MG63 (cell line): ENCODE results near the gene EGFL7. TPM values are rescaled to one million over a fixed set of nuclear protein-coding genes. Genes with fewer than 3 reads are reported as not detected.

ENCODE experiments used
- DNase-seq: peaks from one replicate; pipeline ENCODE4 v3.0.0-alpha.2; 2020
- H3K27me3 ChIP-seq: fragments of 250-450 bp; sonication (Bioruptor Pico); 2 replicates; pipeline ENCODE4 v1.5.1; 2020; ENCODE audit warnings: mild to moderate bottlenecking, moderate library complexity
- H3K36me3 ChIP-seq: fragments of 250-450 bp; sonication (Bioruptor Pico); 2 replicates; pipeline ENCODE4 v1.5.1; 2020; ENCODE audit warnings: mild to moderate bottlenecking, moderate library complexity
- H3K4me3 ChIP-seq: fragments of 250-450 bp; sonication (Bioruptor Pico); 2 replicates; pipeline ENCODE4 v1.5.1; 2020; ENCODE audit warnings: mild to moderate bottlenecking, moderate library complexity
- H3K9me3 ChIP-seq: fragments of 250-450 bp; sonication (Bioruptor Pico); 2 replicates; pipeline ENCODE4 v1.5.1; 2020; ENCODE audit warnings: mild to moderate bottlenecking, moderate library complexity
- total RNA-seq: library from RNA; depleted of rRNA; stranded (reverse); fragments of >200 nt; shearing (Covaris generic); gene quantifications from 2 replicates; pipeline ENCODE4 v1.2.3, GENCODE V29; 2014; ENCODE audit warnings: low replicate concordance

Gene EGFL7
- total RNA-seq, 1 experiment from 2014 or later, result 25.9 TPM

DNA sequence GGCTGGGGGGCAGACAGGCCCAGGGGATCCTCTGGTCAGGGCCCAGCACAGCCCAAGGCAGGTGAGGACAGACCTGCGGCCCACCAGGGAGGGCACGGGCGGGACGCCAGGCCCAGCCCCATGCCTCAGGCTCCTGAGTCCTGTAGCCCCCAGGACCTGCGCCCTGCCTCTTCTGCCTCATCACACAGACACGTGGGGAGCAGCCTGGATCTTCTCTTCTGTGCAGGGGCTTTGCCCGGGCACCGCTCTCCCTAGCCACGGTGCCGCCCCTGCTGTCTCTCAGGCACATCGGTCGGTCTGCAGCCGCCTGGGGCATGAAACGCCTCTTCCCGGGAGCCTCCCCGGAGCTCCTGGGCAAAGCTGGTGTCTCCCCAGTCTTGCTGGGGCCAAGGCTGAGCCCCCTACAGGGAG, 40.2 kb upstream of the EGFL7 start:
- Histone ChIP-seq H3K4me3 (no peak overlapping the region), H3K27me3 (no peaks in the 10 kb centered on the region), H3K36me3 (no peaks in the 10 kb centered on the region), H3K9me3 (no peaks in the 10 kb centered on the region)
- no peak for DNase-seq

DNA sequence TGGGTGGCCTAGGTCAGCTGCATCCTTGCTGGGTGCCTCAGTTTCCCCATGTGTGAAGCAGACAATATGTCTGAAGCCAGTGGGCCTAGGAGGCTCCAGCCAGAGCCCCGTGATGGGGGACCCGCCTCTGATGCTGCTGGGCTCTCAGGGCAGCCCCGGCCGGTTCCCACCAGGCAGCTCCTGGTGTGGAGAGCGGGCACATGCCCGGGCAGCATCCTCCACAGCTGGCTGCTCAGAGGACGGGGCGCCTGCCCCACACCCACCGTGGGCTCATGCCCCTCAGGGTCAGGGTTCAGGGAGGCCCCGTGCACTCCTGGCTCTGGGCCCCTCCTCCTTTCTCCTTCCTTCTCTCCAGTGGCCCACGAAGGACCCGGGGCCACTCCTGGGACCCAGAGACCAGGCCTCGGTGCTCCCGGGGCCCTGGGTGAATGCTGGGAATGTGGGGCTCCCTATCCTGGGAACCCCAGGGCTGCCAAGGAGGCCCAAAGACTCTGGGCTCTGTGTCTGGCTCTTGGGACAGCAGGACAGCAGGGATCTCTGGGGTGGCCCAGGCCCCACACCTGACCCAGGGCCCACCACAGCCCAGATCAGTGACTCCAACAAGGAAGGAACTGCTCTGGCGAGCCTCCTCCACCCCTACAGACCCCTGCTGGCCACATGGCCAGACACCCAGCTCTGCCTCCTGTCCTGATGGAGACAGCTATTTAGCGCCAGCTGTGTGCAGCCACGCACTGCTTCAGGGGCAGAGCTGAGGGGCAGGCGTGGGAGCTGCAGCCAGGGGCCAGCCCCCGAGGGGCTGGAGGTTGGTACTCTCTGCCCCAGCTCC, 39.5 kb upstream of the EGFL7 start:
- Histone ChIP-seq H3K27me3 (no peaks in the 10 kb centered on the region), H3K4me3 (no peak overlapping the region), H3K36me3 (no peaks in the 10 kb centered on the region), H3K9me3 (no peaks in the 10 kb centered on the region)
- DNase-seq, result no peak

DNA sequence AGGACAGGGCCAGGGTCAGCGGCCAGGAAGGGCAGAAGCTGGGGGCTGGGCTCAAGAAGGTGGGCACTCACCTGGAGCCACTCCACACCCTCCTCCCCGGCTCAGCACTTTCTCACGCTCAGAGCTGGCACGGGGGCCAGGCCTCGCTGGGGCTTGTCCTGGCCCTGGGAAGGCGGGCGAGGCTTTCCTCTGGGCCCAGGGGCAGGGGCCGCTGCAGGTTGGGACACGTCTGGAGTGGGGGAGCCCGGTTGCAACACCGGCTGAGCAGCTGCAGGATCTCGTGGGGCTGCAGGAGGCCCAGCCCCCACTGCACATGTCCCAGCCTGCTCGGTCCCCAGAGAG, 38.9 kb upstream of the EGFL7 start:
- H3K9me3 ChIP-seq, result no peaks in the 10 kb centered on the region
- DNase-seq, result no peak
- H3K27me3 ChIP-seq, result no peaks in the 10 kb centered on the region
- no peak overlapping the region for H3K4me3 ChIP-seq
- H3K36me3 ChIP-seq, result no peaks in the 10 kb centered on the region

DNA sequence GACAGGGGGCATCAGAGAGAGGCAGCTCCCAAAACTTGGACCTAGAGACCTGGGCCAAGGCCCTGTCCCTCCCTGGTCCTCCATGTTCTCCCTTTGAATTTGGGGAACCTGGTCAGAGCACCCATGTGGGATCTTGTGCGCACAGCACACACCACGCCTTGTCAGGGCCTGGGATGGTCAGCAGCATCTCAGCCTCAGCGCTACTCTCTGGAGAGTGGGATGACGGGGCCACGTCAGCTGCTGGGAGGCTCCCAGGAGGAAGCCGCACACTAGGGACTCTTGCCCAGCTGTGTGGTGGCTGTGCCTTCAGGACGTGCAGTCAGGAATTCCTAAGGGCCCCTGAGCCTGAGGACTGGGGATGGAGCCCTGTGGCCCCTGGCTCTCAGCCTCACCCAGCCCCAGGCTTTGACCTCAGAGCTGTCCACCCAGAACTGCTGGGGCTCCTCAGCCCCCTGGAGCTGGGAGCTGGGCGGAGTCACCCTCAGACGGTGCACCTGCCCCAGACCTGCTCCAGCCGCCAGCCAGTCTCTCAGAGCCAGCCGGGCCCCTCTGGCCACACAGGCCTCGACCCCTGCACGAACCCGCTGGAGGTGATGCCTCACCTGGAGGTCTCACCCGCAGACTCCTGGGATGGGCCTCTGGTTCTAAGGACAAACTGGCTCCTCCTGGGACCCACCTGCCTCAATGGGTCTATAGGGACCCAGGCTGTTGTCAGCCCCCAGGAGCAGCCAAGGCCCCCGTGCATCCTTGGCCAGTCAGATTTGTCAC, 38.3 kb upstream of the EGFL7 start:
- no peaks in the 10 kb centered on the region for H3K9me3 ChIP-seq
- no peaks in the 10 kb centered on the region for H3K27me3 ChIP-seq
- DNase-seq, result no peak
- no peaks in the 10 kb centered on the region for H3K36me3 ChIP-seq
- H3K4me3 ChIP-seq, result no peak overlapping the region

DNA sequence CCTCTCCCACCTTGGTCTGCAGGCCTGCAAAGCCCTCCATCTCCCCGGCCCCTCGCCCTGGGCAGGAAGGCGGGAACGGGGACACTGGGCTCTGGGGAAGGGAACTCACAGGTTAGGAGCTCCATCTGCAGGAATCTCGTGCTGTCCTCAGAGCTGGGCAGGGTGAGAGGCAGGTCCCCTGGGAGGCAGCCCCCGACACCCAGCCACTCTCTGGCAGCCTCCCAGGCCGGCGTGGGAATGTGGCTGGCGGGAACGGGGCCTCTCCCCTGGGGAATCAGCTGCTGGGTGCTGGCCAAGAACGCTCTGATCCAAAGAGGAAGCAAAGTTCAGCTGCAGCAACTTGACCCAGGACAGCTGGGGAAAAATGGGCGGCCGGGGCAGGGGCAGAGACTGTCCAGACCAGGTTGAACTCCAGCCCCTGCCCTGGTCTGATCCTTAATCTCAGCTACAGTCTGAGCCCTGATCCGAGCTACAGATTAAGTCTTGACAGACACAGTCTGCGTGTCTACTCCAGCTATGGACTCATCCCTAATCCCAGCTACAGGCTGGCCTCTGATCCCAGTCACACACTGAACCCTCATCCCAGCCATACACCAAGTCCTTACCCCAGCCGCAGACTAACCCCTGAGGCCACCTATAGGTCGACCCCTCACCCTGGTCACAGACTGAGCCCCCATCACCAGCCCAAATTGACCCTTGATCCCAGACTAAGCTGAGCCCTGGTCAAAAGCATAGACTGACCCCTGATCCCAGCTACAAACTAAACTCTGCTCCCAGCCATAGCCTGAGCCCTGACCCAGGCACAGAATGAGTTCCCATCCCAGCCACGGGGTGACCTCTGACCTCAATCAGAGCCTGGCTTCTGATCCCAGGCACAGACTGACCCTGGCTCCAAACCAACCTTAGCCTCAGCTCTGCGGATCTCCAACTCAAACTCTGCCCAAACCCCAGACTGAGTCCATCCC, 37.3 kb upstream of the EGFL7 start:
- DNase-seq, result peak; percentile 15

DNA sequence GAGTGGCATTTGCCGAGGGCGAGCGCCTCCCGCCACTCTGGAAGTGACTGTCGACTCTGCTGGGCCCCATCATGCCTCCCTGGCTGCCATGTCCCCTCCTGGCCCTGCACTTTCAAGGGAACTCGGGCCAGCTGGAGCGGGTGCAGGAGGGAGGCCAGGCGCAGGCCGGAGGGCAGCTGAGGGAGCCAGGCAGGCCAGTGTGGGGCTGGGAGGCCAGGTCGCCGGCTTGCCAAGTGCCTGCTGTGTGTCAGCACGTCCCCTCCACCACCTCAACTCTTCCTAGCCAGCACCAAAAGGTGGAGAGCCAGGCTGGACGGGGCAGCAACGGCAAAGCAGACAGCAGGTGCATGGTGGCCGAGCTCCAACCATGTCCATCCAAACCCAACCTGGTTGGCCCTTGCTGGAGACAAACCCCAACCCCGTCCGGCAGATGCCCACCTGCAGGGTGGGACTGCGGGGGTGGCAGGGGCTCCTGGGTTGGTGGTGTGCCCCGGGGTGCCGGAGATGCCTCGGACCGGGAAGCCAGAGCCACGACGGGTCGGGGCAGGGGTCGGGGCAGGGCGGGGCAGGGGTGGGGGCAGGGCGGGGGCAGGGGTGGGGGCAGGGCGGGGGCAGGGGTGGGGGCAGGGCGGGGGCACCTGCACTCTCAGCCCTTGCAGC, 36.5 kb upstream of the EGFL7 start:
- Histone ChIP-seq H3K27me3 (no peaks in the 10 kb centered on the region), H3K9me3 (no peaks in the 10 kb centered on the region), H3K4me3 (no peak overlapping the region), H3K36me3 (no peaks in the 10 kb centered on the region)
- no peak for DNase-seq

More for the DNA sequence above, 37.3 kb upstream of the EGFL7 start:
- no peak overlapping the region for H3K4me3 ChIP-seq
- no peaks in the 10 kb centered on the region for H3K27me3 ChIP-seq
- no peaks in the 10 kb centered on the region for H3K36me3 ChIP-seq
- H3K9me3 ChIP-seq, result no peaks in the 10 kb centered on the region

DNA sequence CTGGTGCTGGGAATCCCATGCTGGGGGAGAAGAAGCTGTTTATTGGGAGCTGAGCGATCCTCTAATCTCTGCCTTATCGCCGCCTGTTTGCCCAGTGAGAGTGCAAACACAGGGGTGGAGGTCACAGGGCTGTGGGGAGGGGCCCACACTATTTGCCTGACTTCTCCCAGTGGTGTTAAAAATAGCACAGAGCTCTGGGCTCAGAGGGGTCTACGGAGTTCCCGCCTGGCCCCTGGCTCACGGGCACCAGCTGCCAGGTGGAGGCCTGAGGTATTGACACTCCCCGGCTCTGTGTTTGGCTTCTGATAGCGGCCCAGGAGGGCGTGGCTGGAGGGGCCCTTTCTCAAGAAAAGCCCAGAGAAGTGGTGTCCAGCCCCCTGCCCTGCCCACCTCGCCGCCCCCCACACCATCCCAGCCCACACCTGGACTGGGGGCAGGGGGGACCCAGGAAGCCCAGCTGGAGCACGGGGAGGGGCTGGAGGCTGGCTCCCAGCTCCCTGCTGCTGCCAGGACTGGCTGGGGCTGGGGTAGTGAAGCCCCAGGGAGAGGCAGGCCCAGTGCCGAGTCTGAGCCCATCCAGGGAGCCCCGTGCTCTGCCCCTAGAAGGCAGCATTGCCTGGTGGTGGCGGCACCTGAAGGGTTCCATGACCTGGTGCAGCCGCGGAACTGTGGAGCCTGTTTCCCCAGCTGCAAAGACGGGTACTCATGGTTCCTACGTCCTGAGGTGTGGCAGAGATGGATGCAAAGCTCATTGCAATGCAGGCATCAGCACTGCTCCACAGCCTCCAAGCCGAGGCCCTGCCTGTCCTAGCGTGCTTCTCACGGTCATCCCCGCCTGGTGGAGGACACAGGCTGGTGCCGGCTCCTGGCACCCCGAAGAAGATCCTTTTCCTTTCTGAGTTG, 35.7 kb upstream of the EGFL7 start:
- Histone ChIP-seq H3K36me3 (no peaks in the 10 kb centered on the region), H3K9me3 (no peaks in the 10 kb centered on the region), H3K27me3 (no peaks in the 10 kb centered on the region), H3K4me3 (no peak overlapping the region)
- no peak for DNase-seq

DNA sequence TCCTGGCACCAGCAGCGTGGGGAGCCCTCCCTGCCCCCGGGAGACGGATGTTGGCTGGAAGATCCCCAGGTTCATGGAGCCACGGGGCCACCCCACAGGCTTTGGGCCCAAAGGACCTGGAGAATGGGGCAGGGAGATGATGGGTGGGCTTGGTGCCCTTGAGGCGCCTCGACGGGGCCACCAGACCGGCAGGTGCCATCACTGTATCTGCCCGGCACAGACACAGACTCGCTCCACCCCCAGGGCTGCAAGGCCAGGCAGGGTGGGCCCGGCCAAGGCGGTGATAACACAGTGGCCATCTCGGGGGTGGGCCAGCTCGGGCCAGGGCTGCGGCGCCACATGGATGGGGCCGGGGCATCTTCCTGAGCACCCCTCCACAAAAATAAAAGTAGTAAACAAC, 35.0 kb upstream of the EGFL7 start:
- H3K36me3 ChIP-seq, result no peaks in the 10 kb centered on the region
- no peaks in the 10 kb centered on the region for H3K9me3 ChIP-seq
- no peaks in the 10 kb centered on the region for H3K27me3 ChIP-seq
- DNase-seq, result no peak
- no peak overlapping the region for H3K4me3 ChIP-seq

DNA sequence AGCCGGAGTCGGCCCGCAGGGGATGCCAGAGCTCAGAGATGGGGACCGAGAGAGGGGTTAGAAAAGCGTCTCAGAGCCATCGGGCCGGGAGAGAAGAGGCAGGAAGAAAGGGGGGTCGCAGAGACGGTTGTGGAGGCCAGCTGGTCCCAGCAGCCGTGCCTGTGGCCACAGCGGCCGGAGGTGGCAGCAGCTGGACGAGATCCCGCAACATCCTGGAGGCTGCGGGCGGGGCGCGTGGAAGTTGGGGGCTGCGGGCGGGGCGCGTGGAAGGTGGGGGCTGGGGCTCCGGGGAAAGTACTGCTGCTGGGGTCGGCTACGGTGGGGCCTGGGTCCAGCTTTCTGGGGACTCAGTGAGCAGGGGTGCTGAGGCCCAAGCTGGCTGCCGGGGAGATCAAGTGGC, 34.4 kb upstream of the EGFL7 start:
- no peak overlapping the region for H3K4me3 ChIP-seq
- DNase-seq, result no peak
- no peaks in the 10 kb centered on the region for H3K36me3 ChIP-seq
- no peaks in the 10 kb centered on the region for H3K27me3 ChIP-seq
- H3K9me3 ChIP-seq, result no peaks in the 10 kb centered on the region

DNA sequence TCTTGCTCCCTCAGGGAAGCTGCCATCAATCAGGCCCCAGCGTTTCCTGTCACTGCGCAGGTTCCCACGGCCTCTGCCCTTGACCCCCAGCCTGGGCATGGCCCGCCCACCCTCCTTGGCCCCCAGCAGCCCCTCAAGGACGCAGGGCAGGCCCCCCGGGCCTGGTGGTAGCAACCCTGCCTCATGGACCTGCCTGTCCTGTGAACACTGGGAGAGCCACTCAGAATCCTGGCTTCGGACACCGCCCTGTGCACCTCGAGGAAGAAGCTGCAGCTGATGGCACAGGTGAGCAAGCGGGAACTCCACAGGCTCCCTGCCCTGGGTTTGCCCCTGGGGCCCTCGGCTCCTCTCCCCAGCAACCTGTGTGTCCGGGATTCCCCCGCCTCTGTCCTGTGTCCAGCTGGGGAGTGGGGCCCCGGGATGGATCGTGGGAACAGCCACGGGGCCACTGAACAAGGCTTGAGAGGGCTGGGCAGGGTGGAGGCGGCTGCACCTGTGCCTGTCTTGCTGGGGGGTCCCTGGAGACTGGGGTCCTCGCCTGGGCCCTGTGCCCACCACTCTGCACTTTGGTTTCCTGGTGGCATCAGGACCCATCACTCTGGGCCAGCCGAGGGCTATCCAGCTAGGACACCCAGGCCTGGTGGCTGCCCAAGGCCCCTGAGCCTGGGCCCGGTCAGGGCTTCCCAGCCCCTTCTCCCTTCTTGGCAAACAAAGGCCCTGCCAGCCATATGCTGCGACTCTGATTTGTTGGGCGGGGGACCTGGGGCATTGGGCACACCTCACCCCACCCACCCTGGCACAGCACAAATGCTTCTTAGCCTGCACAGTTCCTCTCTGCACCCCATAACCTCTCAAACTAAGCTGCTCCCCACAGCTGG, 33.5 kb upstream of the EGFL7 start:
- H3K9me3 ChIP-seq, result no peaks in the 10 kb centered on the region
- no peaks in the 10 kb centered on the region for H3K27me3 ChIP-seq
- no peak overlapping the region for H3K4me3 ChIP-seq
- DNase-seq, result no peak
- no peaks in the 10 kb centered on the region for H3K36me3 ChIP-seq

DNA sequence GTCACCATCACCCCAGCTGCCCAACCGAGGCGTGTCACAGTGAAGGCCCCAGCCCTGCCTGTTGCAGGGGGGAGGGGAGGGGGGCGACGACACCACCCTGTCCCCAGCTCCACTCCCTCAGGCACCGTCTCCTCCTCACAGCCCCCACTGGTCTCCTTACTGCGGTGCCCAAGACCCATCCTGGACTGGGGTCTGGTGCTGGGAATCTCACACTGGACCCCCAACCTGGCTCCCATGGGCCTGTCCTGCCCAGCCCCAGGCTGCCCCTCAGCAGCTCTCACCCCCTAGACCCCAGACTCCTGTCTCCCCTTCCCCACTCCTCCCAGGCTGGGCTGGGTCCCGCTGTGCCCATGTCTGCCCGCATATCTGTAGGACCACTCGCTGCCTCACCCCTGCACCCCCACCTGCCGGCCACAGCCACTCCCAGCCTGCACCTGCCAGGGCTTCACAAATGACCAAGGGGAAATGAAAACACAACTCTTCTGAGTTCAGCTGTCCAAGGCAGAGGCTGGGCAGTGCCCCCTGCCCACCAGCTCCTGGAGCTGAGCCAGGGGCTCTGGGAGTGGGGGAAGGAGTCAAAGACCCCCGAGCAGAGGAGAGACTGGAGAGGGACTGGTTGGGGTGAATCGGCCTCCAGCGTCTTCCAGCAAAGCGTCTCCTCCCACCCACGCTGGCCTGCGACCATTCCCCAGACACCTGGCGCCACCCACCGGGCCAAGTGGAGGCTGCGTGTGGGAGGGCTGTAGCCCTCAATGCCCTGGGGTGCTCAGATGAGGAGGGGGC, 32.6 kb upstream of the EGFL7 start:
- DNase-seq, result peak; percentile 43
- Histone ChIP-seq H3K36me3 (no peaks in the 10 kb centered on the region), H3K9me3 (no peaks in the 10 kb centered on the region), H3K4me3 (no peak overlapping the region), H3K27me3 (no peaks in the 10 kb centered on the region)

DNA sequence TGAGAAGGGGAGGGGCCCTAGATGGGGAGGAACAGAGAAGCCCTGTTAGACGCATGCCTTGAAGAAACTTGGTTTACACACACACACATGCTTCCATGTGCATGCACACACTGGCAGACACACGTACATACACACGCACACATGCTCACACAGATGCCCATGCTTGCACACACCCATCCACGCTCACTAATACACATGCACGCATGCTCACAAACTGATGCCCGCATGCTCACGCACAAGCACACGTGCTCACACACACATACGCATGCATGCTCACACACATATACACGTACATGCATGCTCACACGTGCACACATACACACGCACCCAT, 32.1 kb upstream of the EGFL7 start:
- Histone ChIP-seq H3K36me3 (no peaks in the 10 kb centered on the region), H3K27me3 (no peaks in the 10 kb centered on the region), H3K4me3 (no peak overlapping the region), H3K9me3 (no peaks in the 10 kb centered on the region)
- DNase-seq, result no peak

DNA sequence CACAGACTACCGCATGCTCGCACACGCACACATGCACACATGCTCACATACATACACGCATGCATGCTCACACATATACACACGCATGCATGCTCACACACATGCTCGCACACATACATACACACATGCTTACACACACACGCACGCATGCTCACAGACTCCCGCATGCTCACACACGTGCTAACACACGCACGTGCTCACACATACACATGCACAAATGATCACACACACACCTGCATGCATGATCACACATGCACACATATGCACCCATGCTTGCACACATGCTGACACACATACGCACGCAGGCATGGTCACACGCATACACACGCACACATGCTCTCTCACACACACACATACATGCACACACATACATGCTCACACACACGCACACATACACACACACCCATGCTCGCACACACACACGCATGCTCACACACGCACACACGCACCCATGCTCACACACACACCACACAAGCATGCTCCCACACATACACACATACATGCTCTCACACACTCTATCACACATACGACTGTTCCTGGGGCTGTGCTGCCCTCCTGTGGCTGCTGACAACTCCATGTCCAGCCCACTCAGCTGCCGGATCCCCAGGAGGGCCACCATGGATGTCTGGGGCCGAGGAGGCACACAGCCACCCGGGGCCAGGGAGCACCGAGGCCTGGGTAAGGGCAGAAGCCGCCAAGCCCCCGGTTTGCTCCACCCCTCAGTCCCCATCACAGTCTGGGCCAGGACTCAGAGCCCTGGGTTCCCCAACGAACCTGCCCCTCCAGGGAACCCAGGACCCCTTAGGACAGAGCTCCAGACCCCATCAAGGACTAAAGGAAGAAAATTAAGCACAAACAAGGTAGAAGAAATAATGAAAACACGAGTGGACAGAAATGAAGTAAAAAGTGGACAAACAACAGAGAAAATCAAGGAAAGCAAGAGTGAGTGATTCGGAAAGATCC, 31.4 kb upstream of the EGFL7 start:
- H3K9me3 ChIP-seq, result no peaks in the 10 kb centered on the region
- H3K27me3 ChIP-seq, result no peaks in the 10 kb centered on the region
- H3K36me3 ChIP-seq, result no peaks in the 10 kb centered on the region
- H3K4me3 ChIP-seq, result no peak overlapping the region
- peak; percentile 64 for DNase-seq
